Posterior vena cava (tissue), 2 donors: Measurements from ENCODE around the gene GRM8. TPM values are rescaled to one million over a fixed set of nuclear protein-coding genes. Genes with fewer than 3 reads are reported as not detected.

Experiments used
- DNase-seq: peaks from one replicate; pipeline ENCODE4 v3.0.0-alpha.2; 2020; ENCODE audit warnings: low spot score
- intact Hi-C, 2 donors: fragments of 100-400 bp; cut with DNase I; formaldehyde crosslinking; loops; one replicate each; pipeline versions ENCODE4 v1.14.1 to v1.14.2; 2022 to 2023
- microRNA-seq, 2 donors: library from miRNA; unstranded; fragments of <30 nt; microRNA quantifications; one replicate each; pipeline ENCODE4 v1.2.0, GENCODE V29; 2020 to 2021; ENCODE audit warnings: borderline microRNAs expressed in 2 of 2
- total RNA-seq, 2 donors: library from RNA; stranded (reverse); fragmentation: NEBNext Ultra II Directional; extraction: Animal tissue kit (Norgen Biotek cat#: 25700); gene quantifications; one replicate each; pipeline ENCODE4 v1.2.1, GENCODE V29; 2021
- donor health status: DM: yes; HTN: yes; CAD: no.
- donor health status: DM: yes; HTN: yes; CAD: no.

Gene GRM8
- total RNA-seq, 2 donors from 2014 or later: not detected

DNA sequence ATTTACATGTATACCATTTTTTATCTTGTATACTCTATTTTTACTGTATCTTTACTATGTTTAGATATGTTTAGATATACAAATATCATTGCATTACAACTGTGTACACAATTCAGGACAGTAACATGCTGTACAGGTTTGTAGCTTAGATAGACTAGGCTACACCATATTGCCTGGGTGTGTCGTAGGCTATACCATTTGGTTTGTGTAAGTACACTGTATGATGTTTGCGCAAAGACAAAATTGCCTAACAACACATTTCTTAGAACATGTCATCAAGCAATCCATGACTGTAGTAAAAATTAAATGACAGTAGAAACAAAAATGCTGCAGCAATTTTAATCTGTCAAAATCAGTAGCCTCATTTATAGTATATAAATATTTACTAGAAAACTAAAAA is 812.2 kb downstream of the GRM8 start:
- intact Hi-C loops: no loop called here
- no peak for DNase-seq

DNA sequence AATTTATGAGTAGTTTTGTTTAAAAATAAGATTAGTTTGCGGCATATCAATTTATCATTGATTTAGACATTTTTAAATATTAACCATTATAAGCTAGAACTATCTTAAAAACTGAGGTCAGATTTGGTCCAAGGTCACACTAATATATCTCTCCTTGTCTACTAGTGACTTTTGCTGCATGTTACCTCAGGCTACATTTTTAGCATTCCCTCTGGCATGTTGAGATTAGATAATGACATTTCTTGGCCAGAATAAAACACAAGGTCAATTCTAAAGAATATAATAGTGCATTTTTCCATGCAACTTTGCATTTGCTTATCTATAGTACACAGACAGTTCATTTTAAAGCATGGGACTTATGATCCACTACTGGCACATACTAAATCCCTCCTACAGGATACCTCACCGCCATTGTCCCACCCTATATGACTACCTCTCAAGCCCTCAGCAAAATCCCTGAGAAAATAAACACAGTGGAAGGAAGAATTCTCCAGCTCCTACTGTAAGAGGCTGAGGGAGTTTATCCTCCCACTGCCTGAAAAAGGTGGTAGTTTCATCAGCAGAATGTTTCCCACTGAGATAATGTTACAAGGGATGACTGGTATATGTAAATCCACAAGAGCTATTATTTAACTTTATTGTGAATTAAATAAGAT is 816.4 kb downstream of the GRM8 start:
- intact Hi-C loops: no loop called here
- DNase-seq: no peak

DNA sequence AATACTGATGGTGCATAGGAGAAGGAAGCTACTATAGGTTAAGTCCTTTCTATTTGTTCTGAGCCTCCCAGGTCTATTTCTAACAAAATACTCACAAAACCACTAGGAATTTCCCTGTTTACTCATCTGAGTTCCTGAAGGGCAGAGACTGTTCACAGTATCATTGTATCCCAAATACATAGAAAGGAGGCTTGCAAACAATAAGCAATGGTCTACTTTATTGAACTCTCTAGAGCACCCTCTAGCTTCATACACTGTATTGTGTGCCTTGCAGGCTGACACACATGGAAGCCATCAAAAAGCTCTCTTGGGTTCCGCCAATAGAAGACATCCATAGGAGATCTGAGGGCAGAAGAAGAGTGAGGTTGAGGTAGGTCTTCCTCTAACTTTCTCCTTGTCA is 826.1 kb downstream of the GRM8 start:
- DNase-seq: no peak

DNA sequence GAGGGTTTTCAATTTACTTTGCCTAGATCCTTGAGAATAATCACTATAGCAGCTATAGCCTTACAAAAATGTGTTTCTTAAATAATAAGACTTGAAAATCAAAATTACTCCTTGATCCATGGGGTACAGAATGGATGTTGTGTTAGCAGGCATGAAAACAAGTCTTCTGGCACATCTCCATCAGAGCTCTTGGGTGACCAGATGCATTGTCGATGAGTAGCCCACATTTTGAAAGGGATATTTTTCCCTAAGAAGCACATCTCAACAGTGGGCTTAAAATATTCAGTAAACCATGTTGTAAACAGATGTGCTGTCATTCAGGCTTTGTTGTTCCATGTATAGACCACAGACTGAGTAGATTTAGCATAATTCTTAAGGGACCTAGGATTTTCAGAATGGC is 827.8 kb downstream of the GRM8 start:
- intact Hi-C loops: no loop called here
- DNase-seq: no peak

More for the DNA sequence above, 826.1 kb downstream of the GRM8 start:
- intact Hi-C loops: no loop called here

DNA sequence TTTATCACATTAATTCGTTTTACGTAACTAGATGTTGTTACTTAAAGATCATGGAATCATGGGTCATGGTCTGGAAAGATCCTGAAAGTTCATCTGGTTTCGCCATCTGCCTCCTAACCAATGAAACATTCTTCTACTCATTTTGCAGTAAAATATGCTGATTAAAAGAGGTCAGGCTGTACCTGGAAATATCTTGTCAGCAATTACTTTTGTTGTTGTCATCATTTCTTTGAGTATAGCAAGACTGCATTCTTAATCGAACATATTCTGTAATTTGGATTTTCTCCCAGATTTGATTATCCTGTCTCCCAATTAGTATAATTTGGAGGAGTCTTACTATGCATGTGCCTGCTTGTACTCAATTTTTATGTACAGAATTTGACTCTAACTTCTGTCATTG is 833.7 kb downstream of the GRM8 start:
- intact Hi-C loops: no loop called here
- no peak for DNase-seq

DNA sequence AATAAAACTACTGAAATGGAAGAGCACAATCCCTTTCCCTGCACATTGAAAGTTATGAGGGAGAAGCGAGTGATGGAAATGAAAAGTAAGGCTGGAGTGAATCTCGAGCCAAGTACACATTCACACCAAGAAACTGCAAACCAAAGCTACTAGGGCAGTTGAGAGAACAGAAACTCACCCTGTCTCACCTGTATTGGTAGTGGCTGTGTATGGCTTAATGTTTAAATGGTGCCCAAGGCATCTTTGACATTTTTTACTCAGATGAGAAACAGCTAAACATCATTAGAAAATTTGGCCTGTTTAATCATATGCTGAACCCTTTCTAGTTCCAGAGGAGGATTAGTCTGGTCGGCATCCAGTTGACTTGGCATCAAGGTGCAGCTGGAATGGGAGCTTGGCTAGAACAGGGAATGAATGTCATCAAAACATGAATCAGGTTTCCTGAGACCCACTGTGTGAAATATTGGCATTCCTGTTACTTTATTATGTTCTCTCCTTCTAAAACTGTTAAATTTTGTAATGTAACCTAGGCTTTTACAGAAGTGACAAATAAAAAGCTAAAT is 840.8 kb downstream of the GRM8 start:
- DNase-seq: no peak
- intact Hi-C loops: no loop called here

DNA sequence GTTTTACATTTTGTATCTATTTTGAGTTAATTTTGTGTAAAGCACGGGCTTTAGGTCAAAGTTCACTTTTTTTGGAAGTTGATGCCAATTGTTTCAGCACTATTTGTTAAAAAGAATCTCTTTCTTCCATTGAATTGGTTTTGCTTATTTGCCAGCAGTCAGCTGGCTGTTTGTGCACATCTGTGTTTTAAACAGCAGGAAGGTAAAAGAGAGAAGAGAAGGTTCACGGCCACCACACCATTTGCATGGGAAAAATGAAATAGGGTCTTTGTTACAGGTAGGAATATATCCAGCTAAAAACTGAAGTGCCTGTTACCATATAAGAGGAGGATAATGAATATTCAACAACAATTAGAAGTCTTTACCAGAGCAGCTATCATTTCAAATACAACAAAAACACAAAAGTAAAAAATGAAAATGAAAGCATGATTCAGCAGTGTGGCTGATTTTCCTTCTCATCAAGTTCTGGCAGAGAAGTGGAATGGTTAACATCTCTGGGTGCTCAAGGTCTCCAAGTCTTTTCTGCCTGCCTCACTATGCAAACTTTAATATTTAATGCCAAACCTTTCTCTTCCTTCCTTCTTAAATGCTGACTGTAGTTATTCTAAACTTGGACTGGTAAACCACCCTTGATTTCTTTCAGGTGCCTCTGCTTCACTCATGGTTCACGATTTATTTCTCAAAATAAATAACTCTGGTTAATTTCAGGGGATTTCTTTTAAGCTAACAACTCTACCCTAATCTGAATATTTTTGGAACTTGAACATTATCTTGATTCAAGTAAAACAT is 841.5 kb downstream of the GRM8 start:
- intact Hi-C loops: no loop called here
- DNase-seq: no peak

DNA sequence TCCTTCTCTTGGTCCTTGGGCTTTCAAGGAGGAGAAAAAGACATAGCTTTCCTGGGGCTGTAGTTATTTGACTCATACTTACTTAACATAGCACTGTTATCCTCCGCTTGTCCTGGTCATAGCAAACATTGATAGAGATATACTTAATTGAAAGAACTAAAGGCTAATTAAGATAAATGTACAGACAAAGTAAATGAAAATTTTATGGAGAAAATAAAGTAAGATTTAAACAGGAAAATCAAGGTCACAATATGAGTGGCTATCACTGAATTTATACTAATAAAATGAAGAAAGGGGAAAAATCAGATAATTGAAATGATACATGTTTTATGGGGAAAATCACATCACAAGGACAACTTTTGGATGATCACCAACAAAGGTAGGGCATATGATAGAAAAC is 849.7 kb downstream of the GRM8 start:
- DNase-seq: no peak
- intact Hi-C loops: no loop called here

DNA sequence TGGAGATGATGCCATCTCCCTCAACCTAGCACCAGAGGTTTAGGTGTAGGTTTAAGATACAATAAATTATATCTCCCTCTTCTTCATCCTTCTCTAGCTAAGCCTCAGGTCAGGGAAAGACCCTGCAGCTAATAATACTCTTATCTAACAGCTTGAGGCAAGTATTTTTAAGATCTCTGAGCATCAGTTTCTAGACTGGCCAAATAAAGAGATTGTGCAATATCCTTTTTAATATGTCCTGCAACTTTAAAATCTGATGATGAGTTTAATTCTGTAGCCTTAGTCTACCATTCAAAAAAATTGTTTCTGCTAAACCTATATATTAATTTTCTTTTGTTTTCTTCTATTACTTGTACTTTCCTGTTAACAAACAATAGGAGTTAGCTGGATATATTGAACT is 850.8 kb downstream of the GRM8 start:
- no peak for DNase-seq
- intact Hi-C loops: no loop called here

DNA sequence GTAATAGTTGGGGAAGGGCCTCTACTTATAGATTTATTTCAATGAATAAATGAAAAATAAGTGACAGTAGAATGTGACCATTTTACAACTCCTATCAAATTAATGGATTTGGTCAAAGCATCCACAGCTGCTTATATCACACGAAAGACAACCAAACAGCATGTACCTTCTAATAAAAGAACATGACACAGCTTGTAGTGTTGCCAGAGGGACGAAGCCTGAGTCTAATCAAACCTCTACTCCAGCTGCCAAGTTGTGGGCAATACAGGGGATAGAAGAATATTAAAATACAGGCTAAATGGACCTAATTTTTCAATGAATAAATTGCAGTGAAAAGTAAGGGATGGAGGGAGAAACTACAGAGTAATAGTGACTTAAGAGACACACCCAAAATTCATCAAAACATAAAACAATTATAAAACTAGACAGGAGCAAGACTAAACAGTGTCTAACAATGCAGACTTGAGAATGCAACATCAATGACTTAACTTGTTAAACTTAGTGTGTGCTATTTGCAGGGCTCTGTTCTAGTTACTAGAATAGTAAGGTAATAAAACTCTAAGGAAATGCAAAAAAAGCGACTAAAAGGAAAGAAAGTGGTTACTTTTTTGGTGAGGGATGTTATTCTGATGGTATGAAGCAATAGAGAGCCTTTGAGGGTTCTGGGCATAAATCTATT is 853.8 kb downstream of the GRM8 start:
- intact Hi-C loops: no loop called here
- DNase-seq: no peak

DNA sequence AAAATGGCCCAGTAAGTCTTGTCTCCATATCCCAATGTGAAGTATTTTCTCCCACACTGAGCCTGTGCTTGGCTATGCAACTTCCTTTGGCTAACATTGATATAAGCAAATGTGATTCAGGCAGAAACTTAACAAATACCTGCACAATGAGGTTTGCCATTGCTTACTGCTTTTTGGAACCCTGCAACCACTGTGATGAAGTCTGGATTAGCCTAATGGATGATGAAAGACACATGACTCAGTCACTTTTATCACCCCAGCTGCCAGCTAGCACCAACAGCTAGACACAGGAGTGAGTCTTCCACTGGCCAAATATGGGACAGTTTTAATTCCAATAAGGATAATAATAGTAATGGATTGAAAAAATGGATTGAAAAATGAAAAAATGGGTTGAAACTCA is 854.5 kb downstream of the GRM8 start:
- no peak for DNase-seq
- intact Hi-C loops: no loop called here

DNA sequence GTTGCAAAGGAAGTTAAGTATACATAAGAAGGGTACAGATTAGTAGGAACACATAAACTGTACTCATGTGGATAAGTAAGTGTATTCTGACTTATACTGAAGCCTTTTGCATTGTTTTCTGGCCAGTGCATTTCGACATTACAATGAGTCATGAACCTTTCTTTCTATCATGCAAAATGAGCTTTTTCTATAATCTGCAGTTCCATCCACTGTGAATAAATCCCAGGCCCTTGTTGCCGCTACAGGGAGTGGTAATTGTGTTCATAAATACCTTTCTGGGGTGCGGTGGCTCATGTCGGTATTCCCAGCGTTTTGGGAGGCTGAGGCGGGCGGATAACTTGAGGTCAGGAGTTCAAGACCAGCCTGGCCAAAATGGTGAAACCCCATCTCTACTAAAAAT is 858.3 kb downstream of the GRM8 start:
- DNase-seq: no peak
- intact Hi-C loops: no loop called here

Small RNA genes lying within 50 kb of the gene (microRNA-seq; reads per million reads assigned to microRNA genes)
- gene MIR592: 0.97 to 1.3 reads per million in 2 donors

Other genes starting within 250 kb of the GRM8 start
- gene ZNF800, start 139.8 kb upstream of the GRM8 start, total RNA-seq: 10 to 100 TPM; 31.3 to 37.2 TPM